Measurements from ENCODE around the gene EFNA1.
"Not testable (repeated sequence)": the region's sequence is repeated elsewhere in the genome, so short reads cannot be mapped to it uniquely, and the experiment has no call there.

The EFNA1 gene

DNA sequence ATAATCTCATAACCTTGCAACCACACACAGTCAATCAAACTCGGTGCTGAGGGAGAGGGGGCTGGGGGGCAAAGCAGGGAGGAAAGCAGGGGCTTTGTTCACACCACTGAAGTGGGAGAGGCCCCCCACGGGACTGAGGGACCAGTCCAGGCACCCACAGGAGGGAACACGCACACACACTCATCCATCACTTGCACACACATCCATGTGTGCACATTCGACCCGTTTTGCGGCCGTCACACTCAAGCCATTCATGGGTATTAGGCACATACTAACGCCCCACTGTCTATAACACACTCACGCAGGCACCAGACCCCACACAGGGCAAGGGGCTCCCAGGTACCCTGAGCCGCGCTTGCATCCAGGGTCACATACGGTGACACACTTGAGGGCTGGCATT is 35.0 kb upstream of the EFNA1 start:
- DNase-seq, result no peak

DNA sequence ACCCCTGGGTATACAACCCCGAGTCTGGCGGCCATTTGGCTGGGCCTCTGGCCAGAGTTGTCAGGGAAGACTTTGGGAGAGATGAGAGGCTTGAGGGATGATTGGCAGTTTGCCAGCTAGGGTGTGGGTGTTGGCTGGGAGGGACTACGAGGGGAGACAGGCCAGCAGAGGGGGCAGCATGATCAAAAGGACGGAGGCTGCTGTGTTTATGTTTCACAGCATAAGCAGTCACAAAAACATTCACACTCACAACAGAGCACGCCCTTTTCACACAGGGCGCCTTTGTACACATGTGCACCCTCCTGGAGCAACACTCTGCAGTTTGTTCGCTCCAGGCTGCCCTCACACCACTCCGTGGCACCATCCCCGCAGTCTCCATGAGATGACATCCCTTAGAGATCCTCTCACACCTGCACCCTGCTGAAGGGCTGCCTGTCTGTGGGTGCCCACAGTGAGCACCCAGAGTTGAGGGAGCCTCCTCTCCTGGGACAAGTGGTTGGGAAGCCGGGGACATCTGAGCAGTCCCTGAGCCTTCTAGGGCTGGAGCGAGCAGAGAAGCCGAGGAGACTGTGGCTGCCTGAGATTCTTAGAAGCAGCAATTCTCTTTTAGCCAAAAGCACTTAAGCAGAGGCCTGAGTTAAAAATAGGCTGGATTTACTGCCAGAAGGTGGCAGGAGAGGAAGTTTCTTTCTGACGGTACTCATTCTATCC is 33.6 kb upstream of the EFNA1 start:
- peak; percentile 46 for DNase-seq

DNA sequence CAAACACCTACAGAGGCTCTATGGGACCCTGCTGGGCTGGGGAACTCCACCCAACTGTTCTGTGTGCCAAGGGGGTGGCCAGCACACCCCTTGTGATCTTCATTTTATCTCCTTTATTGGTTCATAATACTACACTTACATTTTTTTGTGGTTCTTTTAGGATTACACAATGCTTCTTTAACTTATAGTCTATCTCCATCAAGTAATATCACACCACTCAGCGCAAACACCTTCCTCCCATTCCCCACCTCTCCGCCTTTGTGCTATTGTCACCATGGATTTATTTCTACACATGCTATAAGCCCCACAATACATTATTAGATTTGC is 33.1 kb upstream of the EFNA1 start:
- no peak for DNase-seq

DNA sequence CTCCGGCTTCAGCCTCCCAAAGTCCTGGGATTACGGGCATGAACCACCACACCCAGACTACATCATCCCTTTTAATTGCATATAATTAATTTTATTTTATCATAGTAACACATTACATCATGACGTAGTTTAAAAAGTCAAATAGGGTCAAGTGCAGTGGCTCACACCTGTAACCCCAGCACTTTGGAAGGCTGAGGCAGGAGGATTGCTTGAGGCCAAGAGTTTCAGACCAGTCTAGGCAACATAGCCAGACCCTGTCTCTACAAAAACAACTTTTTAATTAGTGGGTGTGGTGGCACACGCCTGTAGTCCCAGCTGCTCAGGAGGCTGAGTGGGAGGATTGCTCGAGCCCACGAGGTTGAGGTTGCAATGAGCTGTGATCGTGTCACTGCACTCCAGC is 28.3 kb upstream of the EFNA1 start:
- DNase-seq, result no peak

DNA sequence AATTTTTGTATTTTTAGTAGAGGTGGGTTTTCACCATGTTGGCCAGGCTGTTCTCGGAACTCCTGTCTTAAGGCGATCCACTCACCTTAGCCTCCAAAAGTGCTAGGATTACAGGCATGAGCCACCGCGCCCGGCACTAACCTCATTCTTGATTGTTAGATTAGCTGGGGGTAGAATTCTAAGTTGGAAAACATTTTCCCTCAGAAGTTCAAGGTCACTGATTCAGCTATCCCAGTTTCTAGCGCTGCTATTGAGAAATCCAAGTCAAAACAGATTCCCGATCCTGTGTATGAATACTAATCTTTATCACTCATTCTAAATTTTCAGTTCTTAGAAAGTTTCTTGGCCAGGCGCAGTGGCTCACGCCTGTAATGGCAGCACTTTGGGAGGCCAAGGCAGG is 24.4 kb upstream of the EFNA1 start:
- DNase-seq, result no peak

DNA sequence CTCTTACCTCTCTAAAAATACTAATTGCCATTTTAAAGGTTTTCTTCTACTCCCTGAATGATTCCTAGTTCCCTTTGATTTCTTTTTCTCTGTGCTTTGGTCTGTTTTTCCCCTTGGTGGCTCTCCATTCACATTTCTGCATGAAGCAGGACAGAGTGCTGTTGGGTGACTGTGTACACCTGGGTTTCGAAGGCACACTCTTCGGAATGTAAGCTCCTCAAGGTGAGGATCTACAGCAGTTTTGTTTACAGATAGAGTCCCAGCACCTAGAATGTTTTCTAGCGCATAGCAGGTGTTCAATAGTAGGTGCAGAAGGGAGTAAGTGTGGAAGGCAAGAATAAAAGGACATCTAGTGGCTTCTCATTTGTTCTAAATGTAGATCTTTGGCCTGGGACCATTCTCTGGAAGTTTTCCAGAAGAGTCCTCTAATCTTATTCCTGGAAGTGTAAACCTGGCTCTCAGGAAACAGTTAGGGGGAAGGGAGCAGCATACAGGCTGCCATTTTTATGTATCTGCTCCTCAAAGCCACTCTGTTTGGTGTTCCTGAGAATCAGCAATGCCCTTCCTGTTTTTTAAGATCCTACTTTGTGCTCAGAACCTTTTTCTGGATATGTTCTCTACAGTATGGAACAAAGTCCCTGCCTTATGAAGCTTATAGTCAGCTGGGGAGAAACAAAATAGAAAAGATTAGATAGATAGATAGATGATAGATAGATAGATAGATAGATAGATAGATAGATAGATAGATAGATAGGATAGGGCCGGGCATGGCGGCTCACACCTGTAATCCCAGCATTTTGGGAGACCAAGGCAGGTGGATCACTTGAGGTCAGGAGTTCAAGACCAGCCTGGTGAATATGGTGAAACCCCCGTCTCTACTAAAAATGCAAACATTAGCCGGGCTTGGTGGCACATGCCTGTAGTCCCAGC is 22.8 kb upstream of the EFNA1 start:
- no peak for DNase-seq

DNA sequence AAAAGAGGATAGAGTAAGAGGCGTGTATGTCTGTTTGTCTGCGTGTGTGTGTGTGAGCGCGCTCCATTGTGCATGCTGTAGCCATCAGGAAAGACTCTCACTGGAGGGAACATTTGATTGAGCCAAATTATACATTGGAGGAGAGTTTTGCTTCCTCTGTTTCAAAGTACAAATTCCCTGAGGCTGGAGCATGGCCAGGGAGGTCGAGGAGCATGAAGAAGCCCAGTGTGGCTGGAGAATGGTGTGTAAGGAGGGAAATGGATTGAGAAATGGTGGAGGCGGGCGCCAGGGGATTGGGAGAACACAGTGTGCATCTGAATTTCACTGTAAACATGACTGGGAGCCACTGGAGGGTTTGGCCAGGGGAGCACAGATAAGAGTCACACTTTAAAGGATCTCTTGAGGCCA is 22.1 kb upstream of the EFNA1 start:
- DNase-seq, result no peak

DNA sequence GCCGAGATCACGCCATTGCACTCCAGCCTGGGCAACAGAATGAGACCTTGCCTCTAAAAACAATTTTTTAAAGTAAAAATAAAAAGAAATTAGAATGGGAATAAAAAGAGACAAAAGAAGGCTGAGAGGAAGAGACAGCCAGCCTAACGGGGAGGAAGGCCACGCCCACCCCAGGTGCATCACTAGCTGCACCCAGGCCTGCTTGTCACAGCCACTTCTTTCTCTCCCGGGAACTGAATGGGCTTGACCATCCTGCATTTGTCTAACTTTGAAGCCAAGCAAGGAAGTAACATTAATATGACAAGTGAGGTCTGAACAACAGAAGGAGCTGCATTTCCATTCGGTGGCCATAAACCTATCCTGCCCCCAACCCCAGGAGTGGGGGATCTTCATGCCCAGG is 20.8 kb upstream of the EFNA1 start:
- no peak for DNase-seq

DNA sequence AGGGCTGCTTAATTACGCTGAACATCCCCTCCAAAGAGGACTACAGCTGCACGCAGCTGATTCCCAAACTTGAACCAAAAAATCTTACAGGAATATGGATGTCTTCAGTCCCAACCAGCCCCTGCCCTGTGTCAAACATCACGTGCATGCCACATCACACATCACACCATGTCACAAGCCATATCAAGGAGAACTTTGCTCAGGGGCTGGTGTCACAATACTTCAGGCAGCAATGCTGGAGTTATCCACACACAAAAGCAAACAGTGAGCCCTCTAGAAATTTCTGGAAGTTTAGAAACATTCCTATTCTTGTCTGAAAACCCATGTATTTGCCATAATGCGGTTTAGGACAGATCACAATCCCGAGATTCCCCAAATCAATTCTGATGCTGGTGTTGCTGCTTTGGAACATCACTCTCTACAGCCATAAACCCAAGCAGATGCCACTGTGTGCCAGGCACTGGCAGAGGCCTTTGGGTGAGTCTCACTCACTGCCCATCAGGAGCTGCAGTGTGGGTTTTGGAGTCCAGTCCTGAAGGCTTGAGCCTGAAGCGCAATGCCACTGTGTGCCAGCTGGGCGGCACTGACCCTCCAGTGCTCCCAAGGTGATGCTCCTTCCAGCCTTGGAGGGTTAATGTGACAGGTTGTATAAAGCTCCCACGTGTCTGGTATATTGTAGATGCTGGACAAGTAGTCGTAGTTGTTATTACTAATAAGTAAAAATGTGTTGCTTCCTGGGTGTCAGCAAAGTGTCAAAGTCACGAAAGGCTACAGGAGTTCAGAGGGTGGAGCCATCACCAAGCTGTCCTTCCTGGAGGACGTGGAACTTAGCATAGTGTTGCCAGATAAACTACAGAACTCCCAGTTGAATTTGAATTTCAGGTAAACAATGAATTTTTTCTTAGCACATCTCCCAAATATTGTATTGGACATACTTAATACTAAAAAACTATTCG is 20.1 kb upstream of the EFNA1 start:
- DNase-seq, result no peak

DNA sequence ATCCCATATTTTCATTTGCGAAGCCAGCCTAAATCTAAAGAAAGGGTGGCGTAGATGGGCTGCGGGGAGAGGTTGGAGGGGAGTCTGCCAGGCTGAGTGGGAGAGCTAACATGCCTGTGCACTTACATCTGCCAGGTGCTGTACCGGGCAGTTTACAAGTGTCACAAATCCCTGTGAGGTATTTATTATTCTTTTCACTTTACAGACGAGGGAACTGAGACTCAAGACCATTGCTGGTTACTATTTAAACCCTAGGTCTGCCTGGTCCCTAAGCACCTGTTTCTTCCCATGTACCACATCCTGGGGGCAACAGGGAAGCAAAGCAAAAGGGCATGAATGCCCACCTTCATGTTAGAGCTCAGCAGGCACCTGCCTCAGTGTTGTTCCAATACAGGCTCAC is 19.4 kb upstream of the EFNA1 start:
- DNase-seq, result no peak

DNA sequence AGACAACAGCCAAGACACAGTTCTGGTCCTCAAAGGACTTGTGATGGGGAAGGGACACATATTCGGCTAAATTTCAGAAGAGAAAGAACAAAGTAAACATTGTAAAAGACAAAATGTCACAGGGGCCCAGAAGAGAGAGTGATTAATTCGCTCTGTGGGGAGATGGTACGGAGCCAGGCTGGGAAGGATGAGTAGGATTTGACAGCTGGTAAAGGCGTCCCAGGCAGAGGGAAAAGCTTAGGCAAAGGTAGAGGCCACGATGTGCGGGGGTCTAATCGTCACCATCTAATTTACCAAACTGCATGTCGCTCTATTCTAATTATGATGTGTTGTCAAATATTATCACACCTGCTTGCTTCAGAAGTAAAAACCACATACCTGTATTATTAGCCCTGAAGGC is 17.3 kb upstream of the EFNA1 start:
- DNase-seq, result no peak

DNA sequence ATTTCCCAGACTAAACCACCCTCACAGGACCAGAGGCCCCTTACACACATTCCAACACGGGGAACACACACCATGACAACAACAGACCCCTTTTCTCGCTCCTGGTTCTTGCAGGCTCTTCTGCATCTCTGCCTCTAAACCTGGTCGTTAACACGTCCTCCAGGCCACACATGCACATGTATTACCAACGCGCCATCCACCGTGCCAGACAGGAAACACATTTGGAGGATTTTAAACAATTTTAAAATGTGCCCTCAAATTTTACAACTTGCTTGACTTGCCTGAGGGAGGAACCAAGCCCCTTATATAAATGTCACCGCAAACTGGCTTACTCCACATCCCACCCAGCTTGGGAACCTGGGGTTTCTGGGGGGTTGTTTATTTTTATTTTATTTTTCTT is 16.9 kb upstream of the EFNA1 start:
- no peak for DNase-seq

DNA sequence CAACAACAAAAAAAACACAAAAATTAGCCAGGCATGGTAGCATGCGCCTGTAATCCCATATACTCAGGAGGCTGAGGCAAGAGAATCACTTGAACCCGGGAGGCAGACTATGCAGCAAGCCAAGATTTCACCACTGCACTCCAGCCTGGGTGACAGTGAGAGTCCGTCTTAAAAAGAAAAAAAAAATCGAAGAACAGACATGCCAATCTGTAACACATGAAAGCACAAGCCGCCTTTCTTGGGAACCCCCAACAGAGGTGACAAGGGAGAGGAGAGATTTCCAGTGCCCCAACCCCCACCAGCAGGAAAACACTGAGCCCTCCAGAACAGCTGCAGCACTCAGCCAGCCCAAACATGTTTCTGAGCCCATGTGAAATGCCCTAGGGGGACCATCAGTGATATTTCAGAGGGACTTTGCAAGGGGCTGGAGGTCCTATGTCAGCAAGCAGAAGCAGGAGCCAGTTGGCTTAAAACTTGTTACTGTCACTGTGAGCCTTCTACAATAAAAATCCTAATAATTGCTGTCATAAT is 14.2 kb upstream of the EFNA1 start:
- no peak for DNase-seq

DNA sequence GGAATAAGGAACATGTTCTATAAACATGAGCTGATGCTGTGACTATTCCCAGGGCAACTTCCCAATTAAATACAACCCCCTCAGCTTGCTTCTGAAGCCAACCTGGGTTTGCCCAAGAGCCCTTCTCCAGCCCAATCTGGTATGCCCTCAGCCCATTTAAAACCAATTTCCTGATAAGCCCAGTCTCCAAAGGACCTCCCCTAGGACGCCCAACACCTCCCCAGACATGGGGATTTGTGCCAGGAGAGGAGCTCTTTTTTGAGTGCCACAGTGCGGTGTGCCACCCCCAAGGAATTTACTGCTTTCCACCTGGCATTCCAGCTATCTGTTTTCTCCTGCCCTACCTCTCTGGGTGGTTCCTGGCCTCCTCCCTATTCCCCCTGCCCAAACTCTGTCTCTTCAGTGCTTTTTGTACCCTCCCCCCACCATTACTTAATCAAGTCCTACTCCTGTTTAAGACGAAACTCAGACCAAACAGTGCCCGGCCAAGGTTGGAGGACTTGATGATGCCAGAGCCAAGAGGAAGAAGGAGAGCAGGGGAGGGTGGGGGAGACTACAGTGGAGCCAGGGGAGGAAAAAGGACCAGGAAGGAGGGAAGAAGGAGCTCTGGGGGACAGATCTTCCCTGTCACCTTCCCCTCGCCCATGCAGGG is 11.4 kb upstream of the EFNA1 start:
- DNase-seq, result no peak

DNA sequence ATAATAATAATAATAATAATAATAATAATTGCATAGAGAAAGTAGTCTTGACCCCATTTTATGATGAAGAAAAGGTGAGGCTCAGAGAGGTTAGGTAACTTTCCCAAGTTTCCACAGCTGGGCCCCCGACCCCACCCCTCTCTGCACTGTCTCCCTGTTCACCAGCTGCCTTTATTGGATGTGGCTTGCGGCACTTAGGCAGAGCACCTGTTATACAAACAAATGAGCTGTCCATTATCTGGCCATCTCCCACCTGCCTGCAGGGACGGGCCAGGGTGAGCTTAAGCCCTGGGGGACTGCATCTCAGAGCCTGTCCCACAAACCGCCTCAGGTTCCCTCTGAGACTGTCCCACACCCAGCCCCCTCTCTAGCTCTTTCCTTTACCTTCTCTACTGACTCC is 10.1 kb upstream of the EFNA1 start:
- no peak for DNase-seq

DNA sequence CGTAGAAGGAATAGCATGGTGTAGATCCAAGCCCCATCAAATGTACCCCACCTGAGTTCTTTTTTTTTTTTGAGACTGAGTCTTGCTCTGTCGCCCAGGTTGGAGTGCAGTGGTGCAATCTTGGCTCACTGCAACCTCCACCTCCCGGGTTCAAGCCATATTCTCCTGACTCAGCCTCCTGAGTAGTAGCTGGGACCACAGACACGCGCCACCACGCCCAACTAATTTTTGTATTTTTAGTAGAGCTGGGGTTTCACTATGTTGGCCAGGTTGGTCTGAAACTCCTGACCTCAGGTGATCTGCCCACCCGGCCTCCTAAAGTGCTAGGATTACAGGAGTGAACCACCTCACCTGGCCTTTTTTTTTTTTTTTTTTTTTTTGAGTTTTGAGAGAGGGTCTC is 9.6 kb upstream of the EFNA1 start:
- DNase-seq, result not testable (repeated sequence)

DNA sequence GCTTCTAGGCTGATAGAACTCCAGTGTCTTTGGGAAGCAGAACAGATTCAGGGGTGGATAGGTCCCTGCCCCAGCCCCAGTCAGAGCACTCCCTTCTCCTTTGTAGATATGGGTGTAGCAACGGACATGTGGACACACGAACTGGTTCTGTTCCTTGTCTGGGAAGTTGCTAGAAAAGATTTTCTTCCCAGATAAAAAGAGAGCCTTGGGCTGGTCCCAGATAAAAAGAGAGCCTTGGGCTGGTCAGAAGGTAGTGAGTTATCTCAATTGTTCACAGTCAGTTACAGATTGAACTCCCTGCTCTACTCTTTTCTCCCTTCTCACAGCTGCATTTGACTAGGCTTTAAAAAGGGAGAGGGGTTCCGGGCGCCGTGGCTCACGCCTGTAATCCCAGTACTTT is 7.4 kb upstream of the EFNA1 start:
- no peak for DNase-seq

DNA sequence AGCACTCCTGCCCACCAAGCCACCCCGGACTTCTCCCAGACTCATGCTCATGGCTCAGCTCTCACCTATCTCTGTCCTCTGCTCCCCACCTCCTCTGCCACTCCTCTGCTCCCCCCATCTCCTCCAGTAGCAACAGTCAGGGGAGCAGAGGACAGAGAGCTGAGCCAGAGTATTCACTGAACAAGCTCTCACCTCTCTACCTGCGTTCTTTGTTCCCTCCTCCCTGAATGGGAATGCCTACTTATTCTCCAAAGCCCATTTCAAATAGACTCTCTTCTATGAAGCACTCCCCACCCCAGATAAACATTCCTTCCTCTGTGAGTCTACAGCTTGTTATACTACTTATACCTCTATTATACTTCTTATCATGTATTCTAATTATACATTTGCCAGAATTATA is 6.4 kb upstream of the EFNA1 start:
- no peak for DNase-seq

DNA sequence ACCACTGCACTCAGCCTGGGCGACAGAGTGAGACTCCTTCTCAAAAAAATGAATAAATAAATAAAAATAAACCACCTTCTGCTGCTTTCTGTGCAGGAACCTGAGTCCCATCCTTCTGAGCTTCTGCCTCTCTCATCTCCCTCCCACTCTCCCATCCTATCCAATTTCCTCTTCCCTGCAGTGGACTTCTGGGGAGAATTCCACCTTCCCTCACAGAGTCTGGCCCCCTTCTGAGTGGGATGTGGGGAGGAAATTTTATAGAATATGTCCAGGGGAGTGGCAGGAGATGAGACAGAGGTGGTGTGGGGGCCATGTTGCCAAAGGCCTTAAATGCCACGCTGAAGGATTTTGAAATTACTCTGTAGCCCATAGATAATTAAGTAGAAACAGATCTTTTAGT is 5.4 kb upstream of the EFNA1 start:
- no peak for DNase-seq

DNA sequence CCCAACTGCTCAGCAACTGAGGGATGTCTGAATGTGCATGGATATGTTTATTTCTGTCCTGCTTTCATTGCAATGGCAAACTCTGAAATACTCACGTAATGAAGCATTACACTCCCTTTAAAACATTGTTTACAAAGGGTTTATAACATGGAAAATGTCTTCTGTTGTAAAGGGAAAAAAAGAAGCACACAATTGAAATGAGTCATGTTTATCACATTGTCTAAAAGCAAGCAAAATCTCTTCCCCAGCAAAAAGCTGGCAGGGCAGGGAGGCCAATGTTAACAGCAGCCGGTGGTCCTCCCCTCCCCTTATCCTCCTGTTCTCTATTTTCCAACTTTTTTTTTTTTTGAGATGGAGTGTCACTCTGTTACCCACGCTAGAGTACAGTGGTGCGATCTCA is 3.9 kb upstream of the EFNA1 start:
- no peak for DNase-seq

DNA sequence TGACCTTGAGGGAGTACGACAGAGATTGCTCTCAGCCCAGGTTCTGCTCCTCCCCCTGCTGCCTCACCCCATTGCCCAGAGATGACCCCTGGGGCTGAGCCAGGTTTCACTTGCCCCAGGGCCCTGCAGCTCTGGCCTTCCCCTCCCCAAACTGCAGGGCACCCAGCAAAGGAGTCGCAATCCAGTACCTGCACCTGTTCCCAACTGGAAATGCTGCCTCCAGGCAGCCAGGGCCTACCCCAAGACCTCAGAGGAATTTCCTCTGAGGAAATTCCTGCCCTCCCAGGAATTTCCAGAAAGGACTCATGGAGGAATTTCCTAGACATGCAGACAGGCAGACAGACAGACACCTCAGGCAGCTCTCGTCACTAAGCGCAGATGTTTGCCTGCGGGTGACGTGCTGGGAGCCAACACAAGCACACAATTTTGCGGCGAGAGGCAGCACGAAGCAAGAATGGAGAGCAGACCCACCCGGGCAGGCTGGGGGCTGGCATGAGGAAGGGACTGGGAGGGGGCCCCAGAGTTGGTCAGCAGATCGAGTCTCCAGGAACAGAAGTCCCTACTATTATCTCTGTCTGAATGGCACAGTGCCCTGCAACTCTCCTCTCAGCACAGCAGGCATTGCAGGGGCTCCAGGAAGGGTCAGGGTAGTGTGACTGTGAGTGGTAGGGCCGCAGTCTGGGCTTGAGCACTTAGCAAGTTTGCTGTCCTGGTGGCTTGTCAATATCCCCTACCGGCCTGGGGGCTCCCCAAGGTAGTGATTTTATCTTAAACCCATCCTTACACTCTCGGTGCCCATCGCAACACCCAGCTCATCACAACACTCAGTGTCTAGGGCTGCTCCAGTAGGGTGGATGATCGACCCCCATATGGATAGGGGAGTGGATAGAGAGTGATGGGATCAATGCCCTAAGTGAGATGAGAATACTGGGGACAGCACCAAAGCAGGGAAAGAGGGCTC is 2.9 kb upstream of the EFNA1 start:
- peak; percentile 53 for DNase-seq
